Common myeloid progenitor, CD34-positive (primary cell): Measurements from ENCODE around the gene MRPL16.
A peak's percentile ranks its signal among the peaks of the same experiment; 100 is the strongest.

Source experiments
- CTCF ChIA-PET: fragments of 350-600 bp; sonication (Branson Sonifier 250); formaldehyde crosslinking; loops from one replicate; lab custom pipeline; 2021; ENCODE audit warnings: antibody characterized with exemption; lab: Charles Lee
- POLR2A ChIA-PET: fragments of 350-600 bp; sonication (Branson Sonifier 250); formaldehyde crosslinking; loops from one replicate; lab custom pipeline; 2021; ENCODE audit warnings: antibody characterized with exemption; lab: Charles Lee
- DNase-seq, 3 donors: peaks; one replicate each; pipeline versions ENCODE4 v3.0.0 to v3.0.0-alpha.2; 2013
- H3K27ac ChIP-seq, 2 experiments: 1 replicate in 1 of 2; 2 replicates in 1 of 2; pipeline ENCODE4 v1.7.0; 2013; ENCODE audit warnings: inconsistent platforms in 2 of 2, low read length in 2 of 2, mild to moderate bottlenecking in 2 of 2, low read depth in 1 of 2, moderate library complexity in 1 of 2; ENCODE audit not compliant: severe bottlenecking in 2 of 2, insufficient read depth in 1 of 2, poor library complexity in 1 of 2
- H3K27me3 ChIP-seq, 5 experiments: replicated peaks in 2 of 5; 1 replicate in 3 of 5; 2 replicates in 2 of 5; pipeline versions ENCODE4 v1.6.1 to v1.7.0; 2013; ENCODE audit warnings: low read length in 4 of 5, mild to moderate bottlenecking in 2 of 5, moderate library complexity in 2 of 5, inconsistent platforms in 1 of 5; ENCODE audit not compliant: insufficient read depth in 5 of 5, control insufficient read depth in 4 of 5
- H3K36me3 ChIP-seq, 4 experiments: 1 replicate in 2 of 4; 2 replicates in 2 of 4; pipeline versions ENCODE4 v1.6.1 to v1.7.0; 2013; ENCODE audit warnings: low read length in 3 of 4, control low read depth in 1 of 4, mild to moderate bottlenecking in 1 of 4; ENCODE audit not compliant: control insufficient read depth in 4 of 4, insufficient read depth in 4 of 4
- H3K4me1 ChIP-seq, 4 experiments: 1 replicate in 3 of 4; 2 replicates in 1 of 4; pipeline versions ENCODE4 v1.6.1 to v1.7.1; 2013; ENCODE audit warnings: low read length in 3 of 4, mild to moderate bottlenecking in 3 of 4, control low read depth in 1 of 4, inconsistent platforms in 1 of 4, moderate library complexity in 1 of 4; ENCODE audit not compliant: control insufficient read depth in 4 of 4, insufficient read depth in 4 of 4; ENCODE audit errors: control extremely low read depth in 1 of 4
- H3K4me3 ChIP-seq, 7 experiments: 1 replicate in 4 of 7; 2 replicates in 3 of 7; pipeline versions ENCODE4 v1.5.1 to v1.7.0; 2013; ENCODE audit warnings: mild to moderate bottlenecking in 7 of 7, low read length in 6 of 7, moderate library complexity in 6 of 7, inconsistent platforms in 2 of 7, low read depth in 2 of 7, control low read depth in 1 of 7; ENCODE audit not compliant: insufficient read depth in 4 of 7, control insufficient read depth in 1 of 7; ENCODE audit errors: extremely low read depth in 1 of 7
- H3K9me3 ChIP-seq, 5 experiments: 1 replicate in 4 of 5; 2 replicates in 1 of 5; pipeline versions ENCODE4 v1.6.1 to v1.7.1; 2013; ENCODE audit warnings: low read length in 4 of 5, mild to moderate bottlenecking in 2 of 5, inconsistent platforms in 1 of 5, low read depth in 1 of 5, moderate library complexity in 1 of 5; ENCODE audit not compliant: control insufficient read depth in 4 of 5, insufficient read depth in 2 of 5; ENCODE audit errors: control extremely low read depth in 1 of 5
- WGBS: methylation state at CpG from one replicate; pipeline ENCODE4 v1.1.5; 2013; ENCODE audit not compliant: insufficient coverage; 5-methylcytosine and 5-hydroxymethylcytosine counted together

MRPL16 gene

DNA sequence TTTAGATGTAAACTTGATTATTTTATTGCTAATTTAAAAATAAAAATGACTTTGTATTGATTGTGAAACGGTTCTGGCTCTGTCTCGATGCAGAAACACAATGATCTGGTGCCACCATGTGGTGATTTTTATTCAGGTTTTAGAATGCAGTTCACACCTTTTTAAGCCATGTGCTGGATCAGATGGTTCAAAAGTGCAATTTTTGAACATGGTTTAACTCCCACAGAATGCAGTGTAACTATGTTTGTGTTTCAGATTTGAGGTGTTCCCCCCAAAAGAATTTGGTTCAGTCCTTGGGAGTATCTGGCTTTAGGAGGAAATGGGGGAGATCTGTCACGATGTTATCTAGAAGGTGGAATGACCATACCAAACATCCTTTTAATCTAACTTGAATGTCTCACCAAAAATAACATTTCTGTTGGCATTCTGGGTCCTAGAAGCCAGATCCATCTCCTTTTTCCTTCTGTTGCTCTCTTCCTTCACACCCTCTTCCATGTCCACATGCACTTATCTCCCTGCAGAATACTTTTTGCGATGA is 7.9 kb downstream of the MRPL16 start:
- Histone ChIP-seq H3K4me3 (no peak overlapping the region), H3K4me1 (peaks cover 6 to 33% (median 26%) of the 10 kb centered on the region in 4 experiments), H3K27me3 (no peaks in the 10 kb centered on the region), H3K36me3 (peaks cover 2 to 69% (median 15%) of the 10 kb centered on the region in 4 experiments), H3K27ac (no peak overlapping the region), H3K9me3 (no peaks in the 10 kb centered on the region)
- peak; percentile 66 to 75 (median 75) for DNase-seq
- 8% methylated on average over 2 of the region's 4 CpGs for WGBS
- ChIA-PET CTCF (interaction anchor here (0.9 to 8.0 kb wide), 10 partner anchors 10 to 76 kb away, joined by 3 to 74 read pairs (median 12); partner anchors contain the start of gene STX3), POLR2A (interaction anchor here (1.2 kb wide), 1 partner anchor 48 kb away, joined by 5 read pairs; the partner anchor contains the start of gene STX3)

DNA sequence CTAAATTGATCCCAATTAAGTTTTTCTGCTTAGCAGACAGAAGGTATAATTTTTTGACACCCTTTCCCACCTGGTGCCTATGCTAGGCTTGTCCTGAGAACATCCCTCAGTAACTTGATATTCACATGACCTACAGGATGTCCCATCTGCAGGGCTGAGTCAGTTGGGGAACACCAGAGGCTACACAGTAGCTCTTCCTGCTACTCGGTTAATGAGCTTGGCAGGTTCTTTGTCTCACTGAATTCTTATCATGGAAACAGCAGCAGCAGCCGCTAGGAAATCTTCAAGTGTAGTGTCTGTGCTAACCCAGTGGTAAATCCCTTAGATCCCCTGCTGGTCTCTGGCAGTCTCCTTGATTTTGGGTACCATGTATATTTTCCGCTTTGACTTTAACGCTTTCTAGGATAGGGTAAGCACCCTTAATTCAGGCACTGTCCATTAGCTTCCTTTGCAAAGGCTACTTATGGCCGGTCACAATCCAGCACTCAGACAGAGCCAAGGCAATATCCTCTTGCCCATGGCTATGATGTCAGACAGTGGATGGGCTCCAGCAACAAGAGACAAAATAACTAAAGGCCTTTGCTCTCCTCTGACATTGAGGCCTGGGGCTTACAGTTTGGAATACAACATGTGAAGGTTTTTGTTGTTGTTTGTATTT is 8.5 kb downstream of the MRPL16 start:
- H3K4me3 ChIP-seq: no peak overlapping the region
- H3K27ac ChIP-seq: no peak overlapping the region
- peaks cover 2 to 27% (median 21%) of the 10 kb centered on the region in 4 experiments for H3K4me1 ChIP-seq
- DNase-seq: peak in 2 of 3 donors; percentile 18 to 28
- 68% methylated on average over 5 of the region's 5 CpGs for WGBS
- H3K9me3 ChIP-seq: no peaks in the 10 kb centered on the region
- H3K36me3 ChIP-seq: peaks cover 2 to 69% (median 17%) of the 10 kb centered on the region in 4 experiments
- ChIA-PET POLR2A (interaction anchor here (0.6 to 1.2 kb wide), 3 partner anchors 48 to 274 kb away, joined by 3 to 5 read pairs (median 4); partner anchors contain the start of gene STX3), CTCF (interaction anchor here (0.9 to 3.2 kb wide), 21 partner anchors 8 to 449 kb away, joined by 3 to 74 read pairs (median 6); partner anchors contain the start of genes MRPL16 and STX3)
- H3K27me3 ChIP-seq: no peaks in the 10 kb centered on the region

DNA sequence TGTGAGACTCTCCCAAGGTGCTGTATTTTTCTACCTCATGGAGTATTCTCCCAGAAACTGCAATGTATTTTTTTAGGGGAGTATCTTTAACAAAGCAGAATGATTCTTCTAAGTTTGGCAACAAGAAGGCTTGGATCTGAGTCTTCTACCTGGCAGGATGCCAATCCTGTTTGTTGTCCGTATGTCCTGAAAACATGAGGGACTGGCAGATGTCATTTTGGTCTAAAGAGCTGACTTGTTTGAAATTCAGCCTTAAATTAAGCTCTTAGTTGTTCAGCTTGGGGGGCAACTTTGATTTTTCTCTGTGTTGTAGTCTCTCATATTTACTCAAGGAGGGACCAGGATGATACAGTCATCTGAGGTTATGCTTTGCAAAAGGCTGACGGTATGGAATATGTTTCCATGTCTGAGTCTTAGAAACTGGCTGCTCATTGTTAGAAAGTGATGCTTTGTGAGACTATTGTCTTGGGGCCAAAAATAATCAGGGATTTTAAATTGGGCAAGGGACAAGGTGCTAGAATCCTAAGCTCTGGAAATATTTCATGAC is 9.3 kb downstream of the MRPL16 start:
- no peak for DNase-seq
- 93% methylated on average over 2 of the region's 2 CpGs for WGBS
- H3K4me3 ChIP-seq: no peak overlapping the region
- H3K27ac ChIP-seq: no peak overlapping the region
- H3K27me3 ChIP-seq: no peaks in the 10 kb centered on the region
- peaks cover 2 to 65% (median 15%) of the 10 kb centered on the region in 4 experiments for H3K36me3 ChIP-seq
- ChIA-PET POLR2A (interaction anchor here (0.6 to 1.2 kb wide), 2 partner anchors 47 to 273 kb away, joined by 3 to 5 read pairs; partner anchors contain the start of gene STX3), CTCF (interaction anchor here (1.1 to 3.2 kb wide), 21 partner anchors 8 to 450 kb away, joined by 3 to 74 read pairs (median 6); partner anchors contain the start of genes MRPL16 and STX3)
- H3K9me3 ChIP-seq: no peaks in the 10 kb centered on the region
- H3K4me1 ChIP-seq: peaks cover 0 to 20% (median 15%) of the 10 kb centered on the region in 4 experiments

DNA sequence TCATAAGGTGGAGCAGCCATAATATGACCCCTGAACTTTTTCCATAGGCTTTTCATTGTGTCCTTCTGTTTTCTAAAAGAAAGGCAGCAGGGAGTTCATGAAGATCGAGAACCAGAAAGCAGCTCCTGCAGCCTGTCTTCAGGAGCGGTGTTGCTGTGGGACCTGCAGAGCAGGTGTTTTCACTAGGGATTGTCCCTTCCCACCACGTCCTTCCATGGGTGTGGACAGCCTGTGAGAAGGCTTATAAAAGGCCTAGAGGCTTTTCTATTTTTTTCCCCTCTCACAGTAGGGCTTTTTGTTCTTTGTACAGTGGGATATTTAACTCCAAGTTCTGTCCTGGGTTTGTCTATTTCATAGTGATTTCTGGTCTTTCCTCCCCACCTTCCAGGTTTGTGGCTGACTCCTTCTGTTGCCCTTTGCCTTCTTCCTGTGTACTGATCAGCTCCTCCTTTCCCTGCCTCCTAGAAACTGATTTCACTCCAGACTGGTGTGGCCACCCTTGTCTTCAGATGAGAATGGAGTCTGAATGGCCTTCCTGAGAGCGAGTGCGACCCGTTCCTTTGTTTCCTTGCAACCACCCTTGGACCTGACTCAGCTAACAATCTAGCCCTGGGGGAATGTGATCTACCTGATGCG is 10.1 kb downstream of the MRPL16 start:
- WGBS: 97% methylated on average over 7 of the region's 7 CpGs
- H3K36me3 ChIP-seq: peaks cover 2 to 65% (median 18%) of the 10 kb centered on the region in 4 experiments
- no peak overlapping the region for H3K27ac ChIP-seq
- H3K9me3 ChIP-seq: no peaks in the 10 kb centered on the region
- no peak for DNase-seq
- POLR2A ChIA-PET: no interaction called here
- H3K27me3 ChIP-seq: no peaks in the 10 kb centered on the region
- no peak overlapping the region for H3K4me3 ChIP-seq
- peaks cover 0 to 20% (median 14%) of the 10 kb centered on the region in 4 experiments for H3K4me1 ChIP-seq
- CTCF ChIA-PET: interaction anchor here (1.1 to 3.2 kb wide), 13 partner anchors 8 to 451 kb away, joined by 3 to 74 read pairs (median 7); partner anchors contain the start of genes MRPL16 and STX3

DNA sequence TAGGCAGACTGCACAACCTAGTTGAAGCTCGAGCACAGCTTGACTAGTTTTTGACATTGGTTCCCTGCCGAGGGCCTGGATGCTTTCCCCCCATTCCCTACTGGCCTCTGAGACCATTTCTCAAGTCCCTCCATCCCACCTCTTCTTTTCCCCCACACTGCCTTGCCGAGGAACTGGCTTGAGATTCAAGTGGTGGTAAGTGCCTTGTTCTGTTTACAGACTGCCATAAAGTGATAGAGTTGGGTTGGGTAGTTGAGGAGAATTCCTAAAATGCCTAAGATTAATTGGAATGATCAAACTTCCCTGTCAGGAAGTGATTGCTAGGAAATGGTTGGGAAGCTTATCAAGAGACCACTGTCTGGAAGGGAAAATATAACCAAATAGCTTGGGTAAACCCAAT is 16.2 kb downstream of the MRPL16 start:
- 100% methylated on average over 1 of the region's 3 CpGs for WGBS
- Histone ChIP-seq H3K27me3 (no peaks in the 10 kb centered on the region), H3K4me3 (no peak overlapping the region), H3K27ac (no peak overlapping the region), H3K36me3 (peaks cover 13 to 78% (median 49%) of the 10 kb centered on the region in 4 experiments), H3K4me1 (no peaks in the 10 kb centered on the region), H3K9me3 (no peaks in the 10 kb centered on the region)
- ChIA-PET POLR2A (no interaction called here), CTCF (interaction anchor here (1.4 to 3.2 kb wide), 2 partner anchors 7 to 33 kb away, joined by 4 to 14 read pairs; no protein-coding TSS in a partner anchor)
- DNase-seq: no peak

DNA sequence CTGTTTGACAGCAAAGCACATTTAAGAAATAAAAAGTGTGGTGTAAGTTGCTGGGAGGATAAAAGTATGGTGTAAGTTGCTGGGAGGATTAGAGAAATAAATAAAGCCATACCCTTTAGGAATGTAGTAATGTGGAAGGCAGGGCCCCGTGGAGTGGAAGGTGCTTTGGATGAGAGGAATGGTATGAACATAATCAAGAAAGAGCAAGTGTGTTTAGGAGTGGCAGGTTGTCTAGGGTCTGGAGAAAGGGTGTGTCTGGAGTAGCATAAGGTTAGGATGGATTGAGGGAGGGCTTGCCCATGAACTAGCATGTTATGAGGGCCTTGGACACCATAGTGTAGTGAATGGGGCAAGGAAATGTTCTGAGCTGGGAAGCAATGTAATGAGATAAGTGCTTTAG is 18.1 kb downstream of the MRPL16 start:
- H3K36me3 ChIP-seq: peaks cover 13 to 87% (median 55%) of the 10 kb centered on the region in 4 experiments
- CTCF ChIA-PET: interaction anchor here (1.2 to 3.2 kb wide), 2 partner anchors 8 to 9 kb away, joined by 4 to 14 read pairs; no protein-coding TSS in a partner anchor
- H3K9me3 ChIP-seq: no peaks in the 10 kb centered on the region
- DNase-seq: no peak
- no peaks in the 10 kb centered on the region for H3K27me3 ChIP-seq
- H3K4me1 ChIP-seq: no peaks in the 10 kb centered on the region
- POLR2A ChIA-PET: no interaction called here
- H3K4me3 ChIP-seq: no peak overlapping the region
- no peak overlapping the region for H3K27ac ChIP-seq
- 78% methylated on average over 1 of the region's 1 CpG for WGBS
